Measurements from ENCODE around the gene DLK2.
"Not testable (repeated sequence)": the region's sequence is repeated elsewhere in the genome, so short reads cannot be mapped to it uniquely, and the experiment has no call there.

Gene DLK2

GRCh38 chr6:43451939-43452338, 3.4 kb downstream of the DLK2 start:
- DNase-seq: no peak

DNA sequence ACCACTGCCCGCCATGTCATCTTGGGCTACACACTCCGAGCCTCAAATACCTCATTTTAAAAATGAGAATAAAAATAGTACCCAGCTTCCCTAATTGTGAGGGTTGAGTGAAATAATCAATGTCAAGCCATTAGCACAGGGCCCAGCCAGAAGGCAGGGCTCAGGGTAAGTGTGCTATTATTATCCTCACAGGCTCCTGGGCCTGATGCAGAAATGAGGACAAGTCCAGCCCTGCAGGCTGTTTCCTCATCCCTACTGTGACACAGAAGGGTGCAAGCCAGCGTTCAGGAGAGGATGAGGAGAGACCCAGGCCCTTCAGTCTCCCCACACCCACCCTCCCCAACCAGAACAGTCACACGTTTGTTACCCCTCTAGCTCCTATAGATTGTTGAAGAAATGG, 4.0 kb downstream of the DLK2 start:
- no peak for DNase-seq

GRCh38 chr6:43450699-43451131, 4.6 kb downstream of the DLK2 start:
- DNase-seq: no peak

DNA sequence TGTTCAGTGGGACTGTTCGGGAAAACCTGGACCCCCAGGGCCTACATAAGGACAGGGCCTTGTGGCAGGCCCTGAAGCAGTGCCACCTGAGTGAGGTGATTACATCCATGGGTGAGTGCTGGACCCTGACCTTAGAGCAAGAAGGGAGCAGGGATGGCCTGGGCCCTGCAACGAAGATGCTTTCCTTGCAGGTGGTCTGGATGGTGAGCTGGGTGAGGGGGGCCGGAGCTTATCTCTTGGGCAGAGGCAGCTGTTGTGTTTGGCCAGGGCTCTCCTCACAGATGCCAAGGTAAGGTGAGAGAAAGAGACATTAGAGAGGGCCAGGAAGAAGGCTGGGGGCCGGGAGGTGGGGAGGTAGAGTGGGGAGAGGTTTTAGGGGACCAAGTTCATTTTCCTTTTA, 6.4 kb downstream of the DLK2 start:
- no peak for DNase-seq

- no peak for DNase-seq
Measured at GRCh38 chr6:43447604-43448003, 7.7 kb downstream of the DLK2 start.

DNA sequence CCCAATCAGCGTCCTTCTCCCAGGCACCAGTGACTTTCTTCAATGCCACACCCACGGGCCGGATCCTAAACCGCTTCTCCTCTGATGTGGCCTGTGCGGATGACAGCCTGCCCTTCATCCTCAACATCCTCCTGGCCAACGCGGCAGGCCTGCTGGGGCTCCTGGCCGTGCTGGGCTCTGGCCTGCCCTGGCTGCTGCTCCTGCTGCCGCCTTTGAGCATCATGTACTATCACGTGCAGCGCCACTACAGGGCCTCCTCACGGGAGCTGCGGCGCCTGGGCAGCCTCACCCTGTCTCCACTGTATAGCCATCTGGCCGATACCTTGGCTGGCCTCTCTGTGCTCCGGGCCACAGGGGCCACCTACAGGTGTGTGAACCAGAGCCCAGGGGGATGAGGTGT, 9.8 kb downstream of the DLK2 start:
- no peak for DNase-seq

DNA sequence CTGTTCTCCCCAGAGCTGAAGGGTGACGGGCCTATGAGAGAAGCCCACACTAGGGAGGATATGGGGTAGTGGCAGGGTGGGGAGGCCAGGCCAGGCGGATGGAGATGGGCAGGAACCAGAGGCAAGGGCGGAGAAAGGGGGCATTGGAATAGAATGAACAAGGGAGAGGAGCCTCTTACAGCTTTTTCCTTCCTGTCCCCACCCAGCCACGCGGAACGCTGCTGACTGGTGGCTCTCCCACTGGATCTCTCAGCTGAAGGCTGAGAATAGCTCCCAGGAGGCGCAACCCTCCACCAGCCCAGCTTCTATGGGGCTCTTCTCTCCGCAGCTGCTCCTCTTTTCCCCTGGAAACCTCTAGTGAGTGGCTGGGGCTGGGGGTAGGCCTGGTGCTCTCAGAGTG, 10.8 kb downstream of the DLK2 start:
- no peak for DNase-seq

DNA sequence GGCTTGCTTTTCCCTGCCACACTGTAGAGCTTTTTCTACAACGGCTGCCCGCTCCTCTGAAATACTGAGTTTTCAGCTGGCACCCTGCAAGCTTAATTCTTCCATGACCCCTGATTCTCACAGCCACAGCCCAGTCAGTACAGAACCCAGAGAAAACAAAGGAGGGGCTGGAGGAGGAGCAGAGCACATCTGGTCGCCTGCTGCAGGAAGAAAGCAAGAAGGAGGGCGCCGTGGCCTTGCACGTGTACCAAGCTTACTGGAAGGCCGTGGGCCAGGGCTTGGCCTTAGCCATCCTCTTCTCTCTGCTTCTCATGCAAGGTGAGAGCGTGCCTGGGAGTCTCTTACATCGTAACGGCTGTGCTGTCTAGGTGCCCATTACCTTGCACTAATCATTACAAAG, 11.3 kb downstream of the DLK2 start:
- DNase-seq: no peak

- no peak for DNase-seq
Measured at GRCh38 chr6:43442935-43443334, 12.4 kb downstream of the DLK2 start.

DNA sequence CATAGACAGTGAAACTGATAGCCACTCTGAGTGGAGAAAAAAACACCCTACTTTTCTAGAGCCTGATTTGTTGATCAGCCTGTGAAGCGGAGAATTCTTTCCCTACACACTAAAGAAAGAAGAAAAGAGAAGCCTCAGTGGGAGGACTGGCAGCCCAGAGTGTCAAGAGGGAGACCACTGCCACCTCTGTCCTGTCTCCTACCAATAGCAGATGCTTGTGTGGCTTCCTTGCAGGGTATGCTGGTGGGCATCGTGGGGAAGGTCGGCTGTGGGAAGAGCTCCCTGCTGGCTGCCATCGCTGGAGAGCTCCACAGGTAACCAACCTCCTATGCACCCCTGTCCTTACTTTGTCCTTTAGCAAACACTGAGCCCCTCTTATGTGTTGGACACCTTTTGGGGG, 17.6 kb downstream of the DLK2 start:
- no peak for DNase-seq

DNA sequence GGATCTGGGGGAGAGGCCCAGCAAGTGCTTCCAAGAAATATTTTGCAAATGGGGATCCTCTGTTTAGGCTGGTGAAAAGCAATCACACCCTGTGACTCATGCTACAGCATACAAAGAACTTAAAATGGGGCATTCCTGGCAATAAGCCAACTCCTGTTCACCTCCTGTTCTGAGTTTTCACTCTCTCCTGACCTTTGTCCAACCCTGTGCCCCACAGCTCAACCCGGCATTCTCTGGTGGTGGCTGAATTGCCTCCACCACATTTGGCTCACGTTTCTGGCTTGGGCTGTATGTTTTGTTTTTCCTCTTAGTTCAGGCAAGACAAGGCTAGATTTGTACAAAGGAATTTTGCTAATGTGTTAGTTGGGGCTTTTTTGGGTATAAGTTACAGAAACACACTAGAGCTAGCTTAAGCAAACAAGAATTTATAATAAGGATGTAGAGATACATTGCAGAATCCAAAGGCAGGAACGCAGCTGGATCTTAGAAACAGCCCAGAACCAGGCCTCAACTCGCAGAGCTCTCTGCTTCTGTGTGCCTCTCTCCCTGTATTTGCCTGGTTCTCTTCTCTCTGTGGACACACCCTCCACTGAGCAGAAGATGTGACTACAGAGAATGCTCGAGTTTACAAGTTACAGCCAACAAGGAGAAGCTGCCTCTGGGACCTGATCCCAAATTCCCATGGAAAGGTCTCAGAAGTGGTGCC, 18.6 kb downstream of the DLK2 start:
- DNase-seq: peak; percentile 79

DNA sequence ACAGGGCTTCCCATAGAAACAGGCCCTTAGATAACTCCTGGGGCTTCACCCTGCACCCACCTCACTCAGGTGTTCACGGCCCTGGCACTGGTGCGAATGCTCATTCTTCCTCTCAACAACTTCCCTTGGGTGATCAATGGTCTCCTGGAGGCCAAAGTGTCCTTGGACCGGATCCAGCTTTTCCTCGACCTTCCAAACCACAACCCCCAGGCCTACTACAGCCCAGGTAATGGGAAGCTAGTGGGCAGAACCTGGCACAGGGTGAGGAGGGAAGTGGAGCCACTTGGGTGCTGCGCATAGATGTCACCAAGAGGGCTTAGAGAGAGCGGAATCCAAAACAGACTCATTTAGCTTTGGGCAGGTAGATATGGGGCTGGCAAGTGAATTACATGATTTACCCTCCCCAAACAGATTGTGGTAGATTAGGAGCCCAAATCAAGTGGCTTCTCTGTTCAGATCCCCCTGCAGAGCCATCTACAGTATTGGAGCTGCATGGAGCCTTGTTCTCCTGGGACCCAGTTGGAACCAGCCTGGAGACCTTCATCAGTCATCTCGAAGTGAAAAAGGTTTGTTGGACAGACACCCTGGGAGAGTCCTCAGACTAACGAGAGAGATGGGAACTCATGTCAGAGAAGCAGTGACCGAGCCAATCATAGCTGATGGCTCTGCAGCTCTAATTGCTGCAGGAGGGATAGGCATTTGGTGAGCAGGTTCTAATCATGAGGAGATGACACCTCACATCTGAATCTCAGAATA, 19.5 kb downstream of the DLK2 start:
- no peak for DNase-seq

GRCh38 chr6:43434943-43435342, 20.4 kb downstream of the DLK2 start:
- DNase-seq: no peak

GRCh38 chr6:43434001-43434840, 21.1 kb downstream of the DLK2 start:
- no peak for DNase-seq

DNA sequence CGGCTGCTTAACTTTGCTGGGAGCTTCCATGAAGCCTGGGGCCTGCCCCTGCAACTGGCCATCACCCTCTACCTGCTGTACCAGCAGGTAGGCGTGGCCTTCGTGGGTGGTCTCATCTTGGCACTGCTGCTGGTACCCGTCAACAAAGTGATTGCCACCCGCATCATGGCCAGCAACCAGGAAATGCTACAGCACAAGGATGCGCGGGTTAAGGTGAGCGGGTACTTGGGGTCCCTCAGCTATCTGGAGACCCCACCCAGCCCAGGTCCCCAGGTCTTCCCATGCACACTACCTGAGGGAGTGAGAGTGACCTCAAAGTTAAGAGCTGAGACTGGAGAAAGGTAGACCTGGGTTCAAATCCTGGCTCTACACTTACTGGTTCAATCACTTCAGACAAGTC, 22.2 kb downstream of the DLK2 start:
- DNase-seq: no peak

DNA sequence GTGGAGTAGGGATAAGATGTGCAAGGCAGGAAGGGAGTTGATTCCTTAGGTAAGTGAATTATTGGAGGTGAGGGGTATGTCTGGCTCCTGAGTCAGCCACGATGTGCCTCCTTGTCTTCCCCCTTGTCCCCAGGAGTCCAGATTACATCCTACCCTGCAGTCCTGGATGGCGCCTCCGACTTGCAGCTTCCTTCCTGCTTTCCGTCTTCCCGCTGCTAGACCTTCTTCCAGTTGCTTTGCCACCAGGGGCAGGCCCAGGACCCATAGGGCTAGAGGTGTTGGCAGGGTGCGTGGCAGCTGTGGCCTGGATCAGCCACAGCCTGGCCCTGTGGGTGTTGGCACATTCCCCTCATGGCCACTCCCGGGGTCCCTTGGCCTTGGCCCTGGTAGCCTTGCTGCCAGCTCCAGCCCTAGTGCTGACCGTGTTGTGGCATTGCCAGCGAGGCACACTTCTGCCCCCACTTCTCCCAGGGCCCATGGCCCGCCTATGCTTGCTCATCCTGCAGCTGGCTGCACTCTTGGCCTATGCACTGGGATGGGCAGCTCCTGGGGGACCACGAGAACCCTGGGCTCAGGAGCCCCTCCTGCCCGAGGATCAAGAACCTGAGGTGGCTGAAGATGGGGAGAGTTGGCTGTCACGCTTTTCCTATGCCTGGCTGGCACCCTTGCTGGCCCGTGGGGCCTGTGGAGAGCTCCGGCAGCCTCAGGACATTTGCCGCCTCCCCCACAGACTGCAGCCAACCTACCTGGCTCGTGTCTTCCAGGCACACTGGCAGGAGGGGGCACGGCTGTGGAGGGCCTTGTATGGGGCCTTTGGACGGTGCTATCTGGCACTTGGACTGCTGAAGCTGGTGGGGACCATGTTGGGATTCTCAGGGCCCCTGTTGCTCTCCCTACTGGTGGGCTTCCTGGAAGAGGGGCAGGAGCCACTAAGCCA, 23.1 kb downstream of the DLK2 start:
- DNase-seq: no peak

GRCh38 chr6:43428874-43429273, 26.5 kb downstream of the DLK2 start:
- DNase-seq: no peak

DNA sequence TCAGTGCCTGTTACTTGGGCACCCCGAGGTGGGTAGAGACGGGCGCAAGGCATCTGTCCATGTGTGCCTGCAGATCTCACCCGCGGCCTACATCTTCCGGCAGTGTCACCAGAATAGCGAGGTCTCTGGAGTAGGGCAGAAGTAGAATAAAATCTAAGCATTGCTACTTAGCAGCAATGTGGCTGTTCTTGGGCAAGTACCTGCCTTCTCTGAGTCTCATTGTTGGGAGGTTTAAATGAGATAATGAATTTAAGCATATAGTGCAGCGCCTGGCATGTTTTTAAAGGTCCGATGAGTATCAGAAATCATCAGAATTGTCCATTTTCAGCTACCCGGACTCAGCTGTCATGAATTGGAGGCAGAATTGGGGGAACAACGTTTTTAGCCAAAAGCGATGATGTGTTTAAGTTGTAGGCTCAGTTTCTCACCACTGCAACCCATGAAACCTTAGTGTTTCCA, 27.2 kb downstream of the DLK2 start:
- DNase-seq: no peak

DNA sequence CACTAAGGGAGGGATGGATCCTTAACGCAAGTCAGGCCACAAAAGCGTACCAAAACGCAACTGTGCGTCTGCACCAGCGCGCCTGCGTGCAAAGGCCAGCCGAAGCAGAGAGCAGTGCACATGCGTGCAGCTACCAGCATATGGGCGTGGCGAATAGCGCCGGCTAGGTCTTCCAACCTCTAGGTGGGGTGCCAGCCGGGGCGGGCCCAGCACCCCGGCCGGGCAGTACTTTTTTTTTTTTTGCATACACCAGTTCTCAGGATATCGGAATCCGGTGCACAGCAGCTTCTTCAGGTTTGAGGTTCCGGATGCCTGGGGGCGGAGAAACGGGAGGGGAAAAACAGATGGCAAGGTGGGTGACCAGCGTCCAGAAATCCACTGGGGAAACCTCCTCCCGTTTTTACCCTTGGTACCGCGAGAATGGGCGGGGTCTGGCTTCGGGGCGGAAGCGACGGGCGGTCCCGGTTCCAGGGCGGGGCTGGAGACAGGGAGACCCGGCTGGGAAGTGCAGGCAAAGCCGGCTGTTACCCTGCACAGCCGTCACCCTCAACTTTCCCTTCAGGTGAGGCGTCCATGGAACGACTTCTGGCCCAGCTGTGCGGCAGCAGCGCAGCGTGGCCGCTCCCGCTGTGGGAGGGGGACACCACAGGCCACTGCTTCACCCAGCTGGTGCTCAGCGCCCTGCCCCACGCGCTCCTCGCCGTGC, 27.8 kb downstream of the DLK2 start, which contains the start of gene ABCC10:
ABCC10 (plus strand) TSS at position 136 of the 706 bp plus-strand sequence; CDS start at position 574, 438 bp downstream.
- peak; percentile 96 for DNase-seq

GRCh38 chr6:43426928-43427405, 28.4 kb downstream of the DLK2 start:
- no peak for DNase-seq

DNA sequence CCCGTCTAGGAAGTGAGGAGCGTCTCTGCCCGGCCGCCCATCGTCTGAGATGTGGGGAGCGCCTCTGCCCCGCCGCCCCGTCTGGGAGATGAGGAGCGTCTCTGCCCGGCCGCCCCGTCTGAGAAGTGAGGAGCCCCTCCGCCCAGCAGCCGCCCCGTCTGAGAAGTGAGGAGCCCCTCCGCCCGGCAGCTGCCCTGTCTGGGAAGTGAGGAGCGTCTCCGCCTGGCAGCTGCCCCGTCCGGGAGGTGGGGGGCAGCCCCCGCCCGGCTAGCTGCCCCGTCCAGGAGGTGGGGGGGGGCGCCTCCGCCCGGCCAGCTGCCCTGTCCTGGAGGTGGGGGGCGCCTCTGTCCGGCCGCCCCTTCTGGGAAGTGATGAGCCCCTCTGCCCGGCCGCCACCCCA, 30.3 kb downstream of the DLK2 start:
- DNase-seq: not testable (repeated sequence)

Measured in fibroblast of skin of right biceps (primary cell).